Measurements from ENCODE around the gene NHEJ1.

NHEJ1 gene

DNA sequence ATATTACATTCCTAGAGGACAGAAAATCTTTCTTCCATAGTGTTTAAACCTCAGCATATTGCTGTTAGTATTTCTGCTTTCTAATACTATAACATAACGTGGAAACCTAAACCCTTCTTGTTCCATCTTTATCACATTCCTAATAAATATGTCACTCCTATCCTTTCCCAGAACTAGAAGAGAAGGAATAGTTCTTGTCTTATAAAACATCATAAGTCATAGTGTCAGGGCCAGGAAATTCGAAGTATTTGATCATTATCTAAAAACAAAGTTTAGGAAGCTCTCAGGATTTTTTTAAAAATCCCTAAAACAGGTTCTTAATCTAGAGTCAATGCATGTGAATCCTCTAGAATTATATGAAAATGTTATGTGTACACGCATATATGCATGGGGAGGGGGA, 2.0 kb downstream of the NHEJ1 start:
- Histone ChIP-seq H2BK120ac (ENCODE audit: insufficient read depth, low read length, poor library complexity) (no peak overlapping the region), H3K79me1 (ENCODE audit: low read length) (peaks cover 4% of the 10 kb centered on the region)

DNA sequence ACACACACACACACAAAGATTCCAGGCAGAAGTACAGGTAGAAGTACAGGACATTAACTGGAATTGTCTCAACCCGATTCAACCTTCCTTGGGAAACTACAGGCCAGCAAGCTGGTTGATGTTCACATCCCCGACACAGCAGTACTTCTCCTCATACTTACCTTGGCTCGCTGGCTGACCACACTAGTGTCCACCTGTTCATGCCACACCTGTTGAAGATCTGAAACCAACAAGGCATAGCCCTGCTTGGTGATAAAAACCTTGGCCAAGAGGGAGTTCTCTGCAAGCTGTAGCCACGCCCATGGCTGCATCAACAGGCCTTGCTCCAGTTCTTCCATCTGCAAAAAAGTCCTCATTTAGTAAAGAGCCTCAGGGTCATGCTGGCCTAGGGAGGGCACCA, 2.6 kb downstream of the NHEJ1 start:
- H4K12ac ChIP-seq (ENCODE audit: low read depth, low read length), result no peak overlapping the region

More for the DNA sequence above, 2.0 kb downstream of the NHEJ1 start:
- Histone ChIP-seq H3K27ac (ENCODE audit: low read depth, low read length) (no peak overlapping the region), H3K27me3 (ENCODE audit: insufficient read depth, low read length) (no peaks in the 10 kb centered on the region), H3K9ac (ENCODE audit: low read length) (no peak overlapping the region), H4K8ac (ENCODE audit: low read depth, low read length) (no peak overlapping the region), H3K4me1 (ENCODE audit: control insufficient read depth in 1 of 2, insufficient read depth in 2 of 2, low read length in 2 of 2) (peaks cover 0 to 9% of the 10 kb centered on the region in 2 experiments), H2AK5ac (ENCODE audit: low read length) (no peak overlapping the region), H2AFZ (ENCODE audit: insufficient read depth, low read length, poor library complexity) (no peak overlapping the region), H3K4me3 (ENCODE audit: low read depth, low read length) (no peak overlapping the region), H4K91ac (ENCODE audit: low read depth, low read length) (no peak overlapping the region), H3K23ac (ENCODE audit: low read length) (no peak overlapping the region), H3K9me3 (ENCODE audit: insufficient read depth, low read depth, low read length) (no peaks in the 10 kb centered on the region), H4K12ac (ENCODE audit: low read depth, low read length) (no peak overlapping the region), H3K18ac (ENCODE audit: low read length) (no peak overlapping the region), H2BK5ac (ENCODE audit: low read depth, low read length, poor library complexity) (no peak overlapping the region), H3K36me3 (ENCODE audit: control insufficient read depth in 1 of 2, insufficient read depth in 2 of 2, low read length in 2 of 2) (peaks cover 2 to 5% of the 10 kb centered on the region in 2 experiments), H2BK12ac (ENCODE audit: low read length) (no peak overlapping the region), H3K14ac (ENCODE audit: low read length) (no peak overlapping the region), H3K4me2 (ENCODE audit: low read length) (no peak overlapping the region), H3K4ac (ENCODE audit: low read depth, low read length) (no peak overlapping the region), H3K79me2 (ENCODE audit: control insufficient read depth, insufficient read depth, low read length, poor library complexity) (peaks cover 2% of the 10 kb centered on the region)
- DNase-seq, result peak in 1 of 2 donors; percentile 59
- no CpG with 5 or more reads among the region's 3 CpGs for WGBS (ENCODE audit: extremely low coverage, insufficient coverage, insufficient read length)

DNA sequence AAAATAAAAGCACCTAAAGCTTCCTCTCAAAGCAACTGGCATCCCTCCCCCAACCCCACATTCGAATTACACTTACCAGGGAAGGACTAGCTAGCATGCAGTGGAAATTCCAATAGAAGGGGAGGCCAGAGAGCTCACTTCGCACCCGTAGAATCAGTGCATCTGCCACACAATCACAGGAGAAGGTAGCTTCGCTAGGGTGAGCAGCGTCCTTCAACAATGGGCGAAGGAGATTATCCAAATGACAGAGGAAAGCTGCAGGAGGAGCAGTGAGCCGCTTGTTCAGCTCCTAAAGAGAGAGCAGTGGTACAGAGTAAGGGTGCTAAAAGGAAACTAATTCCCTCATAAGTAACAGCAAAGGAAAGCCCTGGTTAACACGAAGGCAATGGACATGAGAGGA, 3.2 kb downstream of the NHEJ1 start:
- Histone ChIP-seq H2AFZ (ENCODE audit: insufficient read depth, low read length, poor library complexity) (no peak overlapping the region), H3K18ac (ENCODE audit: low read length) (no peak overlapping the region), H2BK120ac (ENCODE audit: insufficient read depth, low read length, poor library complexity) (no peak overlapping the region), H3K4ac (ENCODE audit: low read depth, low read length) (no peak overlapping the region), H3K9me3 (ENCODE audit: insufficient read depth, low read depth, low read length) (no peaks in the 10 kb centered on the region), H3K27me3 (ENCODE audit: insufficient read depth, low read length) (no peaks in the 10 kb centered on the region), H3K9ac (ENCODE audit: low read length) (no peak overlapping the region), H4K91ac (ENCODE audit: low read depth, low read length) (no peak overlapping the region), H3K4me2 (ENCODE audit: low read length) (no peak overlapping the region), H3K23ac (ENCODE audit: low read length) (no peak overlapping the region), H4K8ac (ENCODE audit: low read depth, low read length) (no peak overlapping the region), H3K79me1 (ENCODE audit: low read length) (peaks cover 4% of the 10 kb centered on the region), H3K14ac (ENCODE audit: low read length) (no peak overlapping the region), H3K36me3 (ENCODE audit: control insufficient read depth in 1 of 2, insufficient read depth in 2 of 2, low read length in 2 of 2) (peaks cover 2 to 5% of the 10 kb centered on the region in 2 experiments), H2BK5ac (ENCODE audit: low read depth, low read length, poor library complexity) (no peak overlapping the region), H2BK12ac (ENCODE audit: low read length) (no peak overlapping the region), H4K12ac (ENCODE audit: low read depth, low read length) (no peak overlapping the region), H3K4me3 (ENCODE audit: low read depth, low read length) (no peak overlapping the region), H3K4me1 (ENCODE audit: control insufficient read depth in 1 of 2, insufficient read depth in 2 of 2, low read length in 2 of 2) (peaks cover 0 to 9% of the 10 kb centered on the region in 2 experiments), H3K79me2 (ENCODE audit: control insufficient read depth, insufficient read depth, low read length, poor library complexity) (peaks cover 2% of the 10 kb centered on the region), H3K27ac (ENCODE audit: low read depth, low read length) (no peak overlapping the region), H2AK5ac (ENCODE audit: low read length) (no peak overlapping the region)
- no peak for DNase-seq
- WGBS (ENCODE audit: extremely low coverage, insufficient coverage, insufficient read length), result no CpG with 5 or more reads among the region's 8 CpGs

More for the DNA sequence above, 2.6 kb downstream of the NHEJ1 start:
- Histone ChIP-seq H3K4ac (ENCODE audit: low read depth, low read length) (no peak overlapping the region), H3K14ac (ENCODE audit: low read length) (no peak overlapping the region), H3K4me2 (ENCODE audit: low read length) (no peak overlapping the region), H3K79me1 (ENCODE audit: low read length) (peaks cover 4% of the 10 kb centered on the region), H3K79me2 (ENCODE audit: control insufficient read depth, insufficient read depth, low read length, poor library complexity) (peaks cover 2% of the 10 kb centered on the region), H3K4me3 (ENCODE audit: low read depth, low read length) (no peak overlapping the region), H3K36me3 (ENCODE audit: control insufficient read depth in 1 of 2, insufficient read depth in 2 of 2, low read length in 2 of 2) (peaks cover 2 to 5% of the 10 kb centered on the region in 2 experiments), H3K27ac (ENCODE audit: low read depth, low read length) (no peak overlapping the region), H3K4me1 (ENCODE audit: control insufficient read depth in 1 of 2, insufficient read depth in 2 of 2, low read length in 2 of 2) (peaks cover 0 to 9% of the 10 kb centered on the region in 2 experiments), H2BK120ac (ENCODE audit: insufficient read depth, low read length, poor library complexity) (no peak overlapping the region), H4K8ac (ENCODE audit: low read depth, low read length) (no peak overlapping the region), H2BK12ac (ENCODE audit: low read length) (no peak overlapping the region), H3K9me3 (ENCODE audit: insufficient read depth, low read depth, low read length) (no peaks in the 10 kb centered on the region), H3K9ac (ENCODE audit: low read length) (no peak overlapping the region), H3K23ac (ENCODE audit: low read length) (no peak overlapping the region), H3K27me3 (ENCODE audit: insufficient read depth, low read length) (no peaks in the 10 kb centered on the region), H2AFZ (ENCODE audit: insufficient read depth, low read length, poor library complexity) (no peak overlapping the region), H4K91ac (ENCODE audit: low read depth, low read length) (no peak overlapping the region), H2AK5ac (ENCODE audit: low read length) (no peak overlapping the region), H2BK5ac (ENCODE audit: low read depth, low read length, poor library complexity) (no peak overlapping the region), H3K18ac (ENCODE audit: low read length) (no peak overlapping the region)
- no CpG with 5 or more reads among the region's 4 CpGs for WGBS (ENCODE audit: extremely low coverage, insufficient coverage, insufficient read length)
- no peak for DNase-seq

DNA sequence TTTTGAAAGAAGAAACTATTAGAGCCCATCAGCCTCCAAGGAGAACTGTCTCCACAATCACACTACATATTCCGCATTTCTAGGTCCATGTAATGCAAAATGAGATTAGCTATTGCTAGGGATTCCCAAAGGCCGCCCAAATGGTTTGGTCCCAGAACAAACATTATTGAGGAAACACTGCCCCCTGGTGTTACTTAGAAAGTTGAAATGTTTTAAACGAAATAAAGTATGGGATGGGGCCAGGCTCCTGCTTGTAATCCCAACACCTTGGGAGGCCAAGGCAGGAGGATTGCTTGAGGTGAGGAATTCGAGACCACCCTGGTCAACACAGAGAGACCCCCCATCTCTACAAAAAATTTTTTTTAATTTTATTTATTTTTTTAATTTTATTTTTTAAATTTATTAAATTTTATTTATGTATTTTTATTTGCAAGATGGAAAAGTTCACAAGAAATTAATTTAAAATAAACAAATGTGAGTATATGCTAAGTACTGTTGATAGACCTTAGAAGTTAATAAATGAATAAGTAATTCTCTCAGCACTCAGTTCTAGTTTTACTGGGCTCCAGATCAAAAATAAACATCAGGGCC, 5.5 kb downstream of the NHEJ1 start:
- Histone ChIP-seq H4K8ac (ENCODE audit: low read depth, low read length) (no peak overlapping the region), H3K23ac (ENCODE audit: low read length) (no peak overlapping the region), H3K36me3 (ENCODE audit: control insufficient read depth in 1 of 2, insufficient read depth in 2 of 2, low read length in 2 of 2) (peaks cover 2 to 5% of the 10 kb centered on the region in 2 experiments), H2BK12ac (ENCODE audit: low read length) (no peak overlapping the region), H3K4me3 (ENCODE audit: low read depth, low read length) (no peak overlapping the region), H3K14ac (ENCODE audit: low read length) (no peak overlapping the region), H3K79me2 (ENCODE audit: control insufficient read depth, insufficient read depth, low read length, poor library complexity) (no peaks in the 10 kb centered on the region), H3K9me3 (ENCODE audit: insufficient read depth, low read depth, low read length) (no peaks in the 10 kb centered on the region), H3K4me2 (ENCODE audit: low read length) (no peak overlapping the region), H2AFZ (ENCODE audit: insufficient read depth, low read length, poor library complexity) (no peak overlapping the region), H2BK120ac (ENCODE audit: insufficient read depth, low read length, poor library complexity) (no peak overlapping the region), H3K27me3 (ENCODE audit: insufficient read depth, low read length) (no peaks in the 10 kb centered on the region), H3K4ac (ENCODE audit: low read depth, low read length) (no peak overlapping the region), H2BK5ac (ENCODE audit: low read depth, low read length, poor library complexity) (no peak overlapping the region), H3K9ac (ENCODE audit: low read length) (no peak overlapping the region), H3K79me1 (ENCODE audit: low read length) (peaks cover under 1% of the 10 kb centered on the region), H3K4me1 (ENCODE audit: control insufficient read depth in 1 of 2, insufficient read depth in 2 of 2, low read length in 2 of 2) (peaks cover 0 to 4% of the 10 kb centered on the region in 2 experiments), H3K27ac (ENCODE audit: low read depth, low read length) (no peak overlapping the region), H3K18ac (ENCODE audit: low read length) (no peak overlapping the region), H2AK5ac (ENCODE audit: low read length) (no peak overlapping the region), H4K91ac (ENCODE audit: low read depth, low read length) (no peak overlapping the region), H4K12ac (ENCODE audit: low read depth, low read length) (no peak overlapping the region)
- DNase-seq, result peak; percentile 55 to 95
- no CpG with 5 or more reads among the region's 4 CpGs for WGBS (ENCODE audit: extremely low coverage, insufficient coverage, insufficient read length)

Measured in trophoblast cell (in vitro differentiated cells and primary cell).